Duodenal mucosa (tissue), 2 donors: Measurements from ENCODE around the gene TAS2R40.

Experiments
- H3K27ac ChIP-seq: one replicate; pipeline ENCODE4 v1.7.0; 2013; ENCODE audit warnings: low read depth, low read length
- H3K27me3 ChIP-seq, 2 donors: one replicate each; pipeline ENCODE4 v1.7.0; 2013; ENCODE audit warnings: low read length in 2 of 2, control low read depth in 1 of 2; ENCODE audit not compliant: insufficient read depth in 2 of 2, control insufficient read depth in 1 of 2
- H3K36me3 ChIP-seq, 2 donors: one replicate each; pipeline ENCODE4 v1.7.0; 2013; ENCODE audit warnings: low read length in 2 of 2, control low read depth in 1 of 2; ENCODE audit not compliant: insufficient read depth in 2 of 2, control insufficient read depth in 1 of 2
- H3K4me1 ChIP-seq, 2 donors: one replicate each; pipeline ENCODE4 v1.7.0; 2013; ENCODE audit warnings: low read length in 2 of 2, control low read depth in 1 of 2; ENCODE audit not compliant: insufficient read depth in 2 of 2, control insufficient read depth in 1 of 2
- H3K4me3 ChIP-seq, 2 donors: one replicate each; pipeline ENCODE4 v1.7.0; 2013; ENCODE audit warnings: low read length in 2 of 2, low read depth in 1 of 2
- H3K9ac ChIP-seq, 2 donors: one replicate each; pipeline ENCODE4 v1.7.0; 2013; ENCODE audit warnings: low read length in 2 of 2, low read depth in 1 of 2
- H3K9me3 ChIP-seq, 2 donors: one replicate each; pipeline ENCODE4 v1.7.0; 2013; ENCODE audit warnings: low read length in 2 of 2, control low read depth in 1 of 2; ENCODE audit not compliant: control insufficient read depth in 1 of 2

The TAS2R40 gene

GRCh38 chr7:143221286-143221685 is 551 bp upstream of the TAS2R40 start:
- Histone ChIP-seq H3K27me3 (peaks cover 0 to 9% of the 10 kb centered on the region in 2 donors), H3K36me3 (no peaks in the 10 kb centered on the region), H3K4me3 (no peak overlapping the region), H3K9ac (no peak overlapping the region), H3K27ac (no peak overlapping the region), H3K9me3 (no peaks in the 10 kb centered on the region), H3K4me1 (no peaks in the 10 kb centered on the region)

- H3K4me3 ChIP-seq = no peak overlapping the region
- H3K9me3 ChIP-seq = no peaks in the 10 kb centered on the region
- no peak overlapping the region for H3K27ac ChIP-seq
- no peak overlapping the region for H3K9ac ChIP-seq
- no peaks in the 10 kb centered on the region for H3K36me3 ChIP-seq
- H3K4me1 ChIP-seq = no peaks in the 10 kb centered on the region
- H3K27me3 ChIP-seq = peaks cover 0 to 8% of the 10 kb centered on the region in 2 donors
Observed at GRCh38 chr7:143222782-143223181, 945 bp downstream of the TAS2R40 start.

- no peak overlapping the region for H3K9ac ChIP-seq
- no peak overlapping the region for H3K4me3 ChIP-seq
- H3K27ac ChIP-seq = no peak overlapping the region
- no peaks in the 10 kb centered on the region for H3K36me3 ChIP-seq
- no peaks in the 10 kb centered on the region for H3K4me1 ChIP-seq
- H3K9me3 ChIP-seq = no peaks in the 10 kb centered on the region
- peaks cover 0 to 3% of the 10 kb centered on the region in 2 donors for H3K27me3 ChIP-seq
Observed at GRCh38 chr7:143223784-143224183, 1.9 kb downstream of the TAS2R40 start.

- H3K27me3 ChIP-seq = no peaks in the 10 kb centered on the region
- no peaks in the 10 kb centered on the region for H3K36me3 ChIP-seq
- H3K27ac ChIP-seq = no peak overlapping the region
- no peak overlapping the region for H3K4me3 ChIP-seq
- H3K9ac ChIP-seq = no peak overlapping the region
- no peaks in the 10 kb centered on the region for H3K4me1 ChIP-seq
- H3K9me3 ChIP-seq = no peaks in the 10 kb centered on the region
Observed at GRCh38 chr7:143225047-143225446, 3.2 kb downstream of the TAS2R40 start.

GRCh38 chr7:143227806-143228205 is 6.0 kb downstream of the TAS2R40 start:
- no peaks in the 10 kb centered on the region for H3K27me3 ChIP-seq
- no peaks in the 10 kb centered on the region for H3K9me3 ChIP-seq
- H3K9ac ChIP-seq = no peak overlapping the region
- H3K36me3 ChIP-seq = no peaks in the 10 kb centered on the region
- no peak overlapping the region for H3K4me3 ChIP-seq
- no peak overlapping the region for H3K27ac ChIP-seq
- no peaks in the 10 kb centered on the region for H3K4me1 ChIP-seq

GRCh38 chr7:143229054-143229790 is 7.4 kb downstream of the TAS2R40 start:
- Histone ChIP-seq H3K4me1 (no peaks in the 10 kb centered on the region), H3K9me3 (no peaks in the 10 kb centered on the region), H3K9ac (no peak overlapping the region), H3K36me3 (no peaks in the 10 kb centered on the region), H3K27me3 (no peaks in the 10 kb centered on the region), H3K27ac (no peak overlapping the region), H3K4me3 (no peak overlapping the region)

- H3K9me3 ChIP-seq = peaks cover 0 to 3% of the 10 kb centered on the region in 2 donors
- H3K27me3 ChIP-seq = no peaks in the 10 kb centered on the region
- no peak overlapping the region for H3K27ac ChIP-seq
- H3K4me3 ChIP-seq = no peak overlapping the region
- H3K9ac ChIP-seq = no peak overlapping the region
- no peaks in the 10 kb centered on the region for H3K4me1 ChIP-seq
- H3K36me3 ChIP-seq = no peaks in the 10 kb centered on the region
Observed at GRCh38 chr7:143230602-143231457, 9.0 kb downstream of the TAS2R40 start.

- Histone ChIP-seq H3K27me3 (no peaks in the 10 kb centered on the region), H3K4me3 (no peak overlapping the region), H3K9ac (no peak overlapping the region), H3K9me3 (peaks cover 0 to 10% of the 10 kb centered on the region in 2 donors), H3K4me1 (no peaks in the 10 kb centered on the region), H3K36me3 (no peaks in the 10 kb centered on the region), H3K27ac (no peak overlapping the region)
Observed at GRCh38 chr7:143233816-143234532, 12.1 kb downstream of the TAS2R40 start.

GRCh38 chr7:143234533-143234875 is 12.7 kb downstream of the TAS2R40 start:
- no peaks in the 10 kb centered on the region for H3K36me3 ChIP-seq
- no peak overlapping the region for H3K4me3 ChIP-seq
- no peak overlapping the region for H3K9ac ChIP-seq
- H3K9me3 ChIP-seq = peaks cover 0 to 10% of the 10 kb centered on the region in 2 donors
- H3K27ac ChIP-seq = no peak overlapping the region
- H3K27me3 ChIP-seq = no peaks in the 10 kb centered on the region
- H3K4me1 ChIP-seq = no peaks in the 10 kb centered on the region

- H3K9ac ChIP-seq = no peak overlapping the region
Observed at GRCh38 chr7:143235561-143235960, 13.7 kb downstream of the TAS2R40 start.

More at GRCh38 chr7:143235561-143235960, 13.7 kb downstream of the TAS2R40 start:
- Histone ChIP-seq H3K27ac (no peak overlapping the region), H3K9me3 (peaks cover 0 to 10% of the 10 kb centered on the region in 2 donors), H3K4me3 (no peak overlapping the region), H3K36me3 (no peaks in the 10 kb centered on the region), H3K27me3 (no peaks in the 10 kb centered on the region), H3K4me1 (no peaks in the 10 kb centered on the region)
